OCI-LY1 (cell line): ENCODE data around the gene RAPGEF4.

Experiments
- CTCF ChIP-seq: fragments of 200-600 bp; sonication (generic), shearing (Covaris generic); IDR thresholded peaks from 2 replicates; pipeline ENCODE4 v1.5.1; 2017; ENCODE audit warnings: mild to moderate bottlenecking, antibody characterized with exemption, low read length, moderate library complexity, mixed read lengths
- EZH2 ChIP-seq: fragments of 200-600 bp; sonication (generic), shearing (Covaris generic); IDR thresholded peaks from 2 replicates; pipeline ENCODE4 v1.8.0; 2017; ENCODE audit warnings: borderline replicate concordance, mixed run types, mild to moderate bottlenecking, antibody characterized with exemption, low read length, moderate library complexity, mixed read lengths

GRCh38 chr2:172988728-172989127 lies 253.1 kb downstream of the RAPGEF4 start:
- TF ChIP-seq CTCF (no peak), EZH2 (no peak)
